PFSK-1 (cell line): ENCODE data around the gene CAPZA1.

ENCODE experiments used
- FOXP2 ChIP-seq: optimal IDR thresholded peaks from 2 replicates; pipeline ENCODE3; 2011; ENCODE audit warnings: borderline replicate concordance, control low read depth, inconsistent platforms; ENCODE audit not compliant: insufficient read depth; ENCODE audit errors: extremely low read length, extremely low read depth
- POLR2AphosphoS5 ChIP-seq: IDR thresholded peaks from 2 replicates; pipeline ENCODE4 v1.6.1; 2012; ENCODE audit warnings: low read depth, mild to moderate bottlenecking, control low read depth, low read length, moderate library complexity
- REST ChIP-seq, 2 experiments: IDR thresholded peaks; 2 replicates each; pipeline versions ENCODE4 v1.6.1 to v1.8.0; 2011 to 2012; ENCODE audit warnings: low read depth in 2 of 2, low read length in 2 of 2, control low read depth in 1 of 2, inconsistent platforms in 1 of 2, mild to moderate bottlenecking in 1 of 2, moderate library complexity in 1 of 2; ENCODE audit not compliant: insufficient read depth in 1 of 2
- SIN3A ChIP-seq: IDR thresholded peaks from 2 replicates; pipeline ENCODE4 v1.6.1; 2012; ENCODE audit warnings: mild to moderate bottlenecking, low read length, moderate library complexity, borderline replicate concordance; ENCODE audit not compliant: insufficient read depth
- TAF1 ChIP-seq: IDR thresholded peaks from 2 replicates; pipeline ENCODE4 v1.6.1; 2012; ENCODE audit warnings: low read length, control low read depth, borderline replicate concordance; ENCODE audit not compliant: insufficient read depth

Gene CAPZA1

DNA sequence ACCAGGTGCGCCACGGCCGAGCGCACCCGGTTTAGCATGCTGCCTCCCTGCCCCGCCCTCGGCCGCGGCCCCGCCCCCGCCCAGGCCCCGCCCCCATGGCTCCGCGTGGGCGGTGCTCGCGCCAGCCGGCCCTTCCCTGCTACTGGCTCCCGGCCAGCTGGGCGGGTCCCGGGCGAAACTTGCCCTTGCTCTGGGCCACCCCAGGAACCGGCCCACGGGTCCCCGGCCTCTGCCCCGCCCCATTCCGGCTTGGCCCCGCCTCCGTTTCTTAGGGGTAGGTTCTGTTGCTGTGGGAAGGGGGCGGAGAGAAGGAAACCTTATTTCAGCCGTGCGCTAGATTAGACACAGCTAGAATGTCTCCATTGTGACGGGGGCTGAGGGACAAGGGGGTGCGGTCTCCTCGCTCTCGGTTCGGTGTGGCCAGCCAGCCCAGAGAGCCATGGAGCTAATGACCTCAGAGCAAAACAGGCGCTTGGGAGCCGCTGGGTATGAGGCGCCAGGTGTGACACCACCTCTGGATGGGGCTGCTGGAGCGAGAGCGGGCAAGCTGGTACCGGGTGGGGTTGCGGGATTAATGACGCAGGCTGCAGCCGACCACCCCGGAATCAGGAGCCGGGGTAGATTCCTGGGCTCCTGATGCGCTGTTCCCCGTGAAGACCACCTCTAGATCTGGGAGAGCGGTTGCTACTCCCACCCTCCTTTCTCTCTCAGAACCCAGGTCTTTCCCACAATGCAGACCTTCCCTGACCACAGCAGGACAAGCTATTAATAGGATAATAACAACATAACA lies 95.8 kb downstream of the CAPZA1 start, which contains the start of gene PPM1J:
Gene PPM1J, minus strand, starts transcription at position 69 of the 790 bp plus-strand sequence. Its CDS starts 31 bp downstream, at position 38.
- TF ChIP-seq POLR2AphosphoS5: no peak
- TF ChIP-seq TAF1: no peak
- TF ChIP-seq SIN3A: no peak
- TF ChIP-seq FOXP2: no peak
- TF ChIP-seq REST (IDR thresholded peaks at IDR 0.05; ENCODE audit: insufficient read depth in 1 of 2, low read depth in 2 of 2, low read length in 2 of 2): no peak

GRCh38 chr1:112716133-112716720 lies 96.6 kb downstream of the CAPZA1 start:
- TF ChIP-seq FOXP2 (no peak), SIN3A (0 out of 2 replicates have a peak, but pooled peaks have one; percentile 23)

DNA sequence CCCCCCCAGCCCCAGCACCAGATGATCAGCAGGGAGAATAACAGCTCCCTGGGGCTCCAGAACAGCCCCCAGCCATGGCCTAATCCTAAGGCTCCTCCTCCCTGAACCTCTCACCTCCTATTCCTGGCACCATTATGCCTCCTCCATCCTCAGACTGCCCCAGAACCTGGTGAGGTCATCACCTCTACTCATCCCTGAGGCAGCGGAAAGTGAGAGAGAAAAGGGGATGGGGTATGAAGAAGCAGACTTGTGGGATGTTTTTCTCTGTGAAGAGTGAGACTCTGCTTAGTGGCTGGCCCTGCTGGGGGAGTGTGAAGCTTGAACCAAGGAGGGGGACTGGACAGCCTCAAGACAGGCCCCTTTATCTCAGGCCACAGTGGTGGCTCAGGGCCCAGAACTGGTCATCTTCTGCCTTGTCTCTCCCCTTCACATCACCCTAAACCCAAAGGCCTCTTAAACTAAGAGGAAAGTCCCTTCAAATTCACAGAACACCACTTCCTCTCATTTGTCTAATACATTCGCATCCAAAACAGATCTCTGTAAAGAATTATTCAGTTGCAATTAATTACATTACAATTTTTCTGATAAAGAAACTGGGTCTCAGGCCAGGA lies 97.7 kb downstream of the CAPZA1 start:
- TF ChIP-seq POLR2AphosphoS5 (no peak), SIN3A (no peak), REST (IDR thresholded peaks at IDR 0.05; ENCODE audit: insufficient read depth in 1 of 2, low read depth in 2 of 2, low read length in 2 of 2) (no peak), FOXP2 (no peak), TAF1 (no peak)

- no peak for TF ChIP-seq TAF1
- no peak for TF ChIP-seq POLR2AphosphoS5
- TF ChIP-seq REST (IDR thresholded peaks at IDR 0.05; ENCODE audit: insufficient read depth in 1 of 2, low read depth in 2 of 2, low read length in 2 of 2): no peak
- no peak for TF ChIP-seq SIN3A
- peak; percentile 57 for TF ChIP-seq FOXP2
These were observed 99.2 kb downstream of the CAPZA1 start for GRCh38 chr1:112718691-112719418.

- TF ChIP-seq TAF1: no peak
- TF ChIP-seq REST (IDR thresholded peaks at IDR 0.05; ENCODE audit: insufficient read depth in 1 of 2, low read depth in 2 of 2, low read length in 2 of 2): no peak
- no peak for TF ChIP-seq POLR2AphosphoS5
- TF ChIP-seq FOXP2: no peak
- TF ChIP-seq SIN3A: no peak
These were observed 100.1 kb downstream of the CAPZA1 start for GRCh38 chr1:112719706-112720105.
